Tibial nerve (tissue), 4 donors: ENCODE measurements around the gene NR2C2.

ENCODE experiments used
- EP300 ChIP-seq, 2 donors: sonication (generic); formaldehyde crosslinking; IDR thresholded peaks; one replicate each; pipeline ENCODE4 v1.6.1; 2017; ENCODE audit warnings: antibody characterized with exemption in 2 of 2, mild to moderate bottlenecking in 1 of 2
- POLR2A ChIP-seq, 2 donors: fragments of 450-650 bp; IDR thresholded peaks; one replicate each; pipeline ENCODE4 v1.6.1; 2017; ENCODE audit warnings: antibody characterized with exemption in 2 of 2, mild to moderate bottlenecking in 2 of 2, moderate library complexity in 2 of 2
- TF ChIP-seq, protein P1 (sequence below), 5 experiments: fragments of 200-600 bp in 3 of 5; fragments of 450-650 bp in 2 of 5; sonication (generic) in 3 of 5; IDR thresholded peaks; one replicate each; pipeline ENCODE4 v1.5.1; 2016 to 2019; ENCODE audit warnings: antibody characterized with exemption in 5 of 5, mild to moderate bottlenecking in 3 of 5, moderate library complexity in 2 of 5

DNA sequence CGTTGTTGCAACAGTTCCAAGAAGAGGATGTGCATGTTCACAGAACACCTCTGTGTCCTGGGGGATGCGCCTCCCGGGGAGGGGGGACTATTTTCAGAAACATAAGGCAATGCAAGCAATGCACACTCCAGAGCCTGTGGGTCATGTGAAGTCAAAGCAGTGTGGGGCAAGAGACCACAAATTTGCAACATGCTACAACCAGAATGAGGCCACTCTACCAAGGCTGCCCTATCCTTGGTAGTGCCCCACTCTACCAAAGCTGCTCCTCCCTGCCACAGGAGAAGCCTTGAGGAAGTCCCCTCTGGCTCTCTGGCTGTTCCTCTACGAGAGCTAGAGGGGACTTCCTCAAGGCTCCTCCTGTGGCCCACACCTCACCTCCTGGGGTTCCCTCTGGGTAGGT is 8.4 kb upstream of the NR2C2 start:
- TF ChIP-seq, protein P1, sequence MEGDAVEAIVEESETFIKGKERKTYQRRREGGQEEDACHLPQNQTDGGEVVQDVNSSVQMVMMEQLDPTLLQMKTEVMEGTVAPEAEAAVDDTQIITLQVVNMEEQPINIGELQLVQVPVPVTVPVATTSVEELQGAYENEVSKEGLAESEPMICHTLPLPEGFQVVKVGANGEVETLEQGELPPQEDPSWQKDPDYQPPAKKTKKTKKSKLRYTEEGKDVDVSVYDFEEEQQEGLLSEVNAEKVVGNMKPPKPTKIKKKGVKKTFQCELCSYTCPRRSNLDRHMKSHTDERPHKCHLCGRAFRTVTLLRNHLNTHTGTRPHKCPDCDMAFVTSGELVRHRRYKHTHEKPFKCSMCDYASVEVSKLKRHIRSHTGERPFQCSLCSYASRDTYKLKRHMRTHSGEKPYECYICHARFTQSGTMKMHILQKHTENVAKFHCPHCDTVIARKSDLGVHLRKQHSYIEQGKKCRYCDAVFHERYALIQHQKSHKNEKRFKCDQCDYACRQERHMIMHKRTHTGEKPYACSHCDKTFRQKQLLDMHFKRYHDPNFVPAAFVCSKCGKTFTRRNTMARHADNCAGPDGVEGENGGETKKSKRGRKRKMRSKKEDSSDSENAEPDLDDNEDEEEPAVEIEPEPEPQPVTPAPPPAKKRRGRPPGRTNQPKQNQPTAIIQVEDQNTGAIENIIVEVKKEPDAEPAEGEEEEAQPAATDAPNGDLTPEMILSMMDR (IDR thresholded peaks at IDR 0.05), result no peak
- TF ChIP-seq POLR2A (IDR thresholded peaks at IDR 0.05) (no peak), EP300 (IDR thresholded peaks at IDR 0.05) (no peak)
